NT2/D1 (cell line): ENCODE data around the gene APP.

Source experiments
- DNase-seq: peaks from one replicate; pipeline ENCODE4 v3.0.0-alpha.2; 2011; ENCODE audit warnings: low read depth, low spot score
- H3K27me3 ChIP-seq: 2 replicates; pipeline ENCODE4 v1.6.0; 2011; ENCODE audit warnings: mild to moderate bottlenecking; ENCODE audit not compliant: insufficient read length, insufficient read depth
- H3K36me3 ChIP-seq: 2 replicates; pipeline ENCODE4 v1.6.1; 2011; ENCODE audit warnings: mild to moderate bottlenecking, low read length, mixed read lengths; ENCODE audit not compliant: insufficient read depth, insufficient read length
- H3K4me1 ChIP-seq: 2 replicates; pipeline ENCODE4 v1.5.1; 2011; ENCODE audit not compliant: insufficient read depth, insufficient read length
- H3K4me3 ChIP-seq: 2 replicates; pipeline ENCODE4 v1.5.1; 2011; ENCODE audit warnings: low read depth; ENCODE audit not compliant: insufficient read length
- H3K9ac ChIP-seq: 2 replicates; pipeline ENCODE4 v1.6.0; 2011; ENCODE audit warnings: low read depth; ENCODE audit not compliant: insufficient read length
- H3K9me3 ChIP-seq: 2 replicates; pipeline ENCODE4 v1.5.1; 2011; ENCODE audit warnings: mild to moderate bottlenecking, low read length; ENCODE audit not compliant: insufficient read depth
- SUZ12 ChIP-seq: IDR thresholded peaks from 2 replicates; pipeline ENCODE4 v1.6.1; 2011; ENCODE audit not compliant: insufficient read length, insufficient read depth; ENCODE audit errors: extremely low read depth
- YY1 ChIP-seq: IDR thresholded peaks from 2 replicates; pipeline ENCODE4 v1.6.1; 2011; ENCODE audit not compliant: insufficient read length, insufficient read depth
- ZNF274 ChIP-seq: IDR thresholded peaks from 2 replicates; pipeline ENCODE4 v1.6.1; 2011; ENCODE audit warnings: mild to moderate bottlenecking, low read depth, low read length

Gene APP

DNA sequence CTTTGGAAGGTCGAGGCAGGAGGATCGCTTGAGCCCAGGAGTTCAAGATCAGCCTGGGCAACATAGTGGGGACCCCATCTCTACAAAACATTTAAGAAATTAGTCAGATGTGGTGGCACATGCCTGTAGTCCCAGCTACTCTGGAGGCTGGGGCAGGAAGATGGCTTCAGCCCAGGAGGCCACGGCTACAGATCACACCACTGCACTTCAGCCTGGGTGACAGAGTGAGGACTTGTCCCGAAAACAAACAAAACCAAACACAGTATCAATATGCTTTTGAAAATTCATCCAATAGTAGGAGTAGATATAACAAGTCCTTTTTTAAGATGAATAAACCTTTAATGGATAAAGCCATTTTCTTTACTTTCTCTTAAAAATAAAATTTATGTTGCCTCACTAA lies 8.5 kb downstream of the APP start:
- Histone ChIP-seq H3K27me3 (no peaks in the 10 kb centered on the region), H3K4me3 (no peak overlapping the region), H3K36me3 (peaks cover 18% of the 10 kb centered on the region), H3K9me3 (no peaks in the 10 kb centered on the region), H3K4me1 (peaks cover 2% of the 10 kb centered on the region), H3K9ac (no peak overlapping the region)
- no peak for DNase-seq
- no peak for TF ChIP-seq ZNF274
- TF ChIP-seq YY1: no peak
- no peak for TF ChIP-seq SUZ12

DNA sequence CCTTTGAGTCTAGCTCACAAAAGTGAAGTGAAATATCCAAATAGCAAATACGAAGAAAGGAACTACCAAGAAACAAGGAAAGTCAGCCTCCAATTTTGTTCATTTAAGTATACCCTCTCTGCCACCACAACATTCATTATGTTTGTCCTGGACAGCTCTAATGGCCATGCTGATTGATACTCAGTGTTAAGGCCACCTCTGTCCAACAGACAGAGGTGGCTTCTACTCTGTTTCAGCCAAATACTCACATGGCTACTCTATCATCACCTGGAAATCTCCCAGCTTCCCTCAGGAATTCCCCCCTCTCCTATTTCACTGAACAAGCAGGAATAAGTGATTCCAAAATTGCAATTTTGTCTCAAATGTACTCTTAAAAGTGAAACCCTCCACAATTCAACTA lies 10.7 kb downstream of the APP start:
- no peak overlapping the region for H3K9ac ChIP-seq
- H3K9me3 ChIP-seq: no peaks in the 10 kb centered on the region
- DNase-seq: no peak
- H3K36me3 ChIP-seq: peaks cover 18% of the 10 kb centered on the region
- H3K27me3 ChIP-seq: no peaks in the 10 kb centered on the region
- peaks cover 2% of the 10 kb centered on the region for H3K4me1 ChIP-seq
- no peak for TF ChIP-seq SUZ12
- no peak for TF ChIP-seq YY1
- H3K4me3 ChIP-seq: no peak overlapping the region

DNA sequence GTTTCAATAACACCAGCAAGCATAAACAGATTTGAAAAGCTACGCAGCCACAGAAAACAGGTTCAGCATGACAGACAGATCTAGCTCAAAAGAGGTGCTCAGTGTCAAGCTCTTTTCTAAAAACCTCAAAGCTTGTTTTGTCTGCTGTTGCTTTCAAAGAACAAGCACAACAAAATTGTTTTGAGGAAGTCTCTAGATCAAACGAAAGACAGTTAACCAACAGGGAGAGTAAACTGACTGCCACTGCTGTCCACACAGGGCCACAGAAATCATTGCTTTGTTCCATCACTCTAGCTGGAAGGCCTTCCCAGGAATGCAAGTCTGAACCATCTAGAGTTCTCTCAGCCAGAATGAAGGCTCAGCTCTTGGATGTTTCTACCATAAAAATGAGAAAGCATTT lies 12.8 kb downstream of the APP start:
- TF ChIP-seq YY1 (no peak), SUZ12 (no peak), ZNF274 (no peak)
- Histone ChIP-seq H3K36me3 (peaks cover 29% of the 10 kb centered on the region), H3K9ac (no peak overlapping the region), H3K4me3 (no peak overlapping the region), H3K4me1 (peaks cover 2% of the 10 kb centered on the region), H3K9me3 (no peaks in the 10 kb centered on the region), H3K27me3 (no peaks in the 10 kb centered on the region)
- DNase-seq: no peak

DNA sequence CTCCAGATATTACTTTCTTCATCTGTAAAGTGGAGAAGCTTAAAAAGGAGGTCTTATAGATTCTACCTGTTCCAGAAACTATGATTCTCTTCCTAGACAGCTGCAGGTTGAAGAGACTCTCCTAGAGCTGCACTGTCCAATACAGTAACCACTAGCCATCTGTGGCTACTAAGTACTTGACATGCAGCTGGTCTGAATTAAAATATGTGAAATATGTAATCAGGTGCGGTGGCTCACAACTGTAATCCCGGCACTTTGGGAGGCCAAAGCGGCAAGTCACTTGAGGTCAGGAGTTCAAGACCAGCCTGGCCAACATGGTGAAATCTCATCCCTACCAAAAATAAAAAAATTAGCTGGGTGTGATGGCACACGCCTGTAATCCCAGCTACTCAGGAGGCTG lies 15.8 kb downstream of the APP start:
- H3K4me3 ChIP-seq: no peak overlapping the region
- no peak for DNase-seq
- peaks cover 4% of the 10 kb centered on the region for H3K4me1 ChIP-seq
- no peaks in the 10 kb centered on the region for H3K9me3 ChIP-seq
- H3K36me3 ChIP-seq: peaks cover 33% of the 10 kb centered on the region
- no peak overlapping the region for H3K9ac ChIP-seq
- H3K27me3 ChIP-seq: no peaks in the 10 kb centered on the region
- TF ChIP-seq YY1: no peak
- no peak for TF ChIP-seq SUZ12
- TF ChIP-seq ZNF274: no peak

DNA sequence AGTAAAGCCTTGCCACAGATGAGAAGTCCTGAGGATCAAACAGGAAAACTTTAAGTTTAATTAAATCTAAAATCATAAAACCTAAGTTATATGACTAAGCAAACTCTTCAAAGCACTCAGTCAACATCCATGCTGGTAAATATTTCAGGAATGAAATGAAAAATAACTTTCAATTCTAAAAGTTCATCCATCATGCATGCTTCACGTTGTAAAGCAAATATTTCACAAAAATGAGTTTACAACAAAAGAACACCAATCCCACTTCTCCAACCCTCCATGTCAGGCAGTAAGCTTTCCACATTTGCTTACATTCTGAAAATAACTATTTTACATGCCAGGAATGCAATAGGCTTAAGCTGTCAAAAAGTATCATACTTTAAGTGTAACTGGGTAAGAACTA lies 16.8 kb downstream of the APP start:
- no peaks in the 10 kb centered on the region for H3K27me3 ChIP-seq
- TF ChIP-seq ZNF274 (no peak), YY1 (no peak), SUZ12 (no peak)
- peaks cover 4% of the 10 kb centered on the region for H3K4me1 ChIP-seq
- no peaks in the 10 kb centered on the region for H3K9me3 ChIP-seq
- no peak overlapping the region for H3K4me3 ChIP-seq
- H3K9ac ChIP-seq: no peak overlapping the region
- peaks cover 33% of the 10 kb centered on the region for H3K36me3 ChIP-seq
- DNase-seq: no peak

DNA sequence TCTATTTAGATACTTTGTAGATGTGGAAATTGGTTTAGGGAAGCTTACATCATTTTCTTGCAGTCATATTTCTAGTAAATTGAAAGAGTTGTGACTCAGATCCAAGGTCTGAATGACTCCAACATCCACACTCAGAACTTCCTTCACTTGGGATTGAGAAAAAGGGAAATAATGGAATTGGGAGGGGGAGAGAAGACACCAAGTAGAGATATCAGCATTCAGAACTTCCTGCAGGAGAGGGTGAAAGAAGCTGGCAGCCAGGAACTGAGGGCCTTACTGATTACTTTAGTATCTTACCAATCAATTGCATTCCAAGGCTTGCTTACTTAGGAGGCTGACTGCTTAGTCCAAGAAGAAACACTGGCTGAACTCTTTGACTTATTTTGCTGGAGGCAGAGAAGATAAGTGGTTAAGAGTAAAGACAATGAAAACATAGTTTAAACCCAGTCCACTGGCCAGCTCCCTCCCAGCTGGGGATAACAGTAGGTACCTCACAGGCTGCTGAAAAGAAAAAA lies 21.7 kb downstream of the APP start:
- Histone ChIP-seq H3K9me3 (no peaks in the 10 kb centered on the region), H3K4me1 (peaks cover 2% of the 10 kb centered on the region), H3K27me3 (no peaks in the 10 kb centered on the region), H3K4me3 (no peak overlapping the region), H3K36me3 (peaks cover 44% of the 10 kb centered on the region), H3K9ac (no peak overlapping the region)
- no peak for DNase-seq
- TF ChIP-seq YY1 (no peak), SUZ12 (no peak), ZNF274 (no peak)

DNA sequence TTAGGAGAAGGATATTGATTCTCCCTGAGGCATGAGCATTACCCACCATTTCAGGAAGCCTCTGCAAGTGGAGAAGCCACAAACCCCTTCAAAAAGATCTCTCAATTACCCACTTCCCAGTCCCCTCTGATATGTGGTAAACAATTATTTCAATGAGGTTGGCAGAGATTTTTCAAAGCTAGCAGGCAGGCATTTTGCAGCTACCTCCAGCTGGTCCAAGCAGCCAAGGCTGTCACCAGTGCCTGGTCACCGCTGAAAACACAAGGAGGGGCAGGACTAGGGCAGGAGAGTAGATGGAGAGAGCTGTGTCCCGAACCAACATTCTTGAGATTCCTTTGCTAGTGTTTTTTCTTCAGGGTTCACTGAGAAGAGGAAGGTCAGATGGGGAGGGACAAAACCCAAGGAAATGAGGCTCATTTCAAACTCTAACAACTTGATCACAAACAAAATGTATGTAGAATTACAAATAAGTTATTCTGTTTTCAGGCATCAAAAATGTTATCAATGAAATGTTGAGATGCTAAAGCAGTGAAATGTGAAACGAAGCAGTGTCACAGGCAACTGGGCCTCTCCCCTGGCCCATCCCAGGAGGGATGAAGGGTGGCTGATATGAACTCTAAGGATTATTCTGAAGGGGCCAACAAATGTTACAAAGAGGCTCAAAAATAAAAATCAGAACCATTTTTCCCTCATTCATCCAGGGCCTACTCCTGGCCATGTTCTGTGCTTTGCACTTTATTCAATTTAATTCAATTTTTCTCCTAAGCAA lies 22.3 kb downstream of the APP start:
- DNase-seq: peak; percentile 77
- no peak overlapping the region for H3K4me3 ChIP-seq

More for the DNA sequence above, 22.3 kb downstream of the APP start:
- peaks cover 49% of the 10 kb centered on the region for H3K36me3 ChIP-seq
- H3K4me1 ChIP-seq: peaks cover 2% of the 10 kb centered on the region
- peak overlapping the region; percentile 13 for H3K9ac ChIP-seq
- H3K27me3 ChIP-seq: no peaks in the 10 kb centered on the region
- H3K9me3 ChIP-seq: no peaks in the 10 kb centered on the region
- TF ChIP-seq ZNF274 (no peak), SUZ12 (no peak), YY1 (no peak)
